Measurements from ENCODE around the gene WDR7. TPM values are rescaled to one million over a fixed set of nuclear protein-coding genes. Genes with fewer than 3 reads are reported as not detected.

The WDR7 gene
- total RNA-seq, 1 experiment from 2014 or later, result 11.5 TPM

DNA sequence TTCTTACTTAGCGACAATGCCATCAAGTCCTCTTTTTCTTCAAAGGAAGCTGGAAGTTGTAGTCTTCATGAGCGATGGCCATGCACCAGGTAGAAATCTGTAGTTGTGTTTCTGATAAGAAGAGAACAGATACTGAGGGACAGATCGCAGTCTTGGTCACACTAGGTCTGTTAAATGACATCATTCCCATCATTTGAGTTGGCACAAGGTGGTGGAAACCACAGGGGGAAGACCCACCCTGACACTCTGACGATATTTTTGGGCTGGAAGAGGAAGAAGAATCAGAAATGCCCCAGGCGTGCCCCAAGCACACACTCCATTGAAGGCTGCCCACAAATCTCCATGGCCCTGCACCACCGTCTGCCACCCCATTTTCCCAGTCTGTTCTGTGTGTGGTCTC is 406.7 kb downstream of the WDR7 start:
- no peaks in the 10 kb centered on the region for H3K9me2 ChIP-seq (ENCODE audit: insufficient read depth)
- H3K27me3 ChIP-seq (ENCODE audit: insufficient read depth, low read length), result peaks cover 23% of the 10 kb centered on the region
- TF ChIP-seq EZH2phosphoT487 (IDR thresholded peaks at IDR 0.05; ENCODE audit: borderline replicate concordance) (no peak), ZFX (IDR thresholded peaks at IDR 0.05) (no peak)
- H3K36me3 ChIP-seq (ENCODE audit: control insufficient read depth in 1 of 2, insufficient read depth in 2 of 2, low read length in 2 of 2), result no peaks in the 10 kb centered on the region
- no peak overlapping the region for H3K4me3 ChIP-seq (replicated peaks in 1 of 2; ENCODE audit: low read depth in 1 of 2, low read length in 2 of 2)
- no peak overlapping the region for H3K27ac ChIP-seq (ENCODE audit: low read depth, low read length)
- no peaks in the 10 kb centered on the region for H4K20me1 ChIP-seq (ENCODE audit: insufficient read depth)
- H3K9me3 ChIP-seq (ENCODE audit: control insufficient read depth in 1 of 2, insufficient read depth in 1 of 2, low read depth in 1 of 2, low read length in 2 of 2), result no peaks in the 10 kb centered on the region
- CTCF ChIA-PET, result no interaction called here
- no peak overlapping the region for H3K4me2 ChIP-seq (ENCODE audit: low read length)
- no peak overlapping the region for H2AFZ ChIP-seq (ENCODE audit: low read depth, low read length, poor library complexity, severe bottlenecking)
- intact Hi-C loops (cut with micrococcal nuclease), result no loop called here
- no peak for DNase-seq (ENCODE audit: low read depth, low spot score)
- H3K79me2 ChIP-seq (ENCODE audit: insufficient read depth, low read length), result no peaks in the 10 kb centered on the region
- no TSS peak for BruUV-seq (replicated peaks)
- POLR2A ChIA-PET, result no interaction called here
- no peak overlapping the region for H3K9ac ChIP-seq (ENCODE audit: low read length)
- no peaks in the 10 kb centered on the region for H3K4me1 ChIP-seq (ENCODE audit: control insufficient read depth in 1 of 2, insufficient read depth in 2 of 2, low read length in 2 of 2)
- ATAC-seq, result no peak
- RAD21 ChIA-PET (ENCODE audit: low non-redundant PET in 1 of 2, low total read pairs in 2 of 2, uncharacterized antibody in 2 of 2, unreplicated experiment in 2 of 2), result no interaction called here

DNA sequence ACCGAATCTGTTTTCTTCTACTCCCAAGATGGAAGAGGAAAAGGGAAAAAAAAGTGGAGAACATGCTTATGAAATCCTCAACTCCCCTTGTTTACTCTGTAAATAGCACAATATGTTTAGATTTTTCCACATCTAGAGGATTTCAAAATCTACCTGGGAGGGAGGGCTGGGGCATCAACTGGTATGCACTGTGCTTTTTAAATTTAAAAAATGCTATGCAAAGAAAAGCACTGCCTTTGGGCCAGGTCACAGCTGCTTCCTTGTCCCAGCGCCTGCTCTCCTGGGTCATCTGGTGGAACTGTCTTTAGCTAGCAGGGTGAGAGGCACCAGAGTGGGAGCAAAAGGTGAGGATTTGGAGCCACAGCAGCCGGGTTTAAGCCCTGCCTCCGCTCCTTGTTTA is 407.6 kb downstream of the WDR7 start:
- Histone ChIP-seq H2AFZ (ENCODE audit: low read depth, low read length, poor library complexity, severe bottlenecking) (no peak overlapping the region), H3K27me3 (ENCODE audit: insufficient read depth, low read length) (peaks cover 25% of the 10 kb centered on the region), H3K9ac (ENCODE audit: low read length) (no peak overlapping the region), H3K79me2 (ENCODE audit: insufficient read depth, low read length) (no peaks in the 10 kb centered on the region), H3K36me3 (ENCODE audit: control insufficient read depth in 1 of 2, insufficient read depth in 2 of 2, low read length in 2 of 2) (no peaks in the 10 kb centered on the region), H3K4me1 (ENCODE audit: control insufficient read depth in 1 of 2, insufficient read depth in 2 of 2, low read length in 2 of 2) (no peaks in the 10 kb centered on the region), H3K27ac (ENCODE audit: low read depth, low read length) (no peak overlapping the region), H3K4me3 (replicated peaks in 1 of 2; ENCODE audit: low read depth in 1 of 2, low read length in 2 of 2) (no peak overlapping the region), H3K4me2 (ENCODE audit: low read length) (no peak overlapping the region), H3K9me2 (ENCODE audit: insufficient read depth) (no peaks in the 10 kb centered on the region), H4K20me1 (ENCODE audit: insufficient read depth) (no peaks in the 10 kb centered on the region), H3K9me3 (ENCODE audit: control insufficient read depth in 1 of 2, insufficient read depth in 1 of 2, low read depth in 1 of 2, low read length in 2 of 2) (no peaks in the 10 kb centered on the region)
- POLR2A ChIA-PET, result no interaction called here
- intact Hi-C loops (cut with micrococcal nuclease), result no loop called here
- RAD21 ChIA-PET (ENCODE audit: low non-redundant PET in 1 of 2, low total read pairs in 2 of 2, uncharacterized antibody in 2 of 2, unreplicated experiment in 2 of 2), result no interaction called here
- TF ChIP-seq JUND (IDR thresholded peaks at IDR 0.05) (no peak), ZNF274 (IDR thresholded peaks at IDR 0.05; ENCODE audit: low read depth, low read length) (no peak), RAD21 (IDR thresholded peaks at IDR 0.05; ENCODE audit: low read depth) (no peak), EZH2 (IDR thresholded peaks at IDR 0.05) (no peak), POLR2AphosphoS5 (IDR thresholded peaks at IDR 0.05; ENCODE audit: low read depth, low read length) (no peak), ZFX (IDR thresholded peaks at IDR 0.05) (no peak), CEBPB (IDR thresholded peaks at IDR 0.05; ENCODE audit: low read depth) (no peak)
- TF ChIP-seq, protein P1, sequence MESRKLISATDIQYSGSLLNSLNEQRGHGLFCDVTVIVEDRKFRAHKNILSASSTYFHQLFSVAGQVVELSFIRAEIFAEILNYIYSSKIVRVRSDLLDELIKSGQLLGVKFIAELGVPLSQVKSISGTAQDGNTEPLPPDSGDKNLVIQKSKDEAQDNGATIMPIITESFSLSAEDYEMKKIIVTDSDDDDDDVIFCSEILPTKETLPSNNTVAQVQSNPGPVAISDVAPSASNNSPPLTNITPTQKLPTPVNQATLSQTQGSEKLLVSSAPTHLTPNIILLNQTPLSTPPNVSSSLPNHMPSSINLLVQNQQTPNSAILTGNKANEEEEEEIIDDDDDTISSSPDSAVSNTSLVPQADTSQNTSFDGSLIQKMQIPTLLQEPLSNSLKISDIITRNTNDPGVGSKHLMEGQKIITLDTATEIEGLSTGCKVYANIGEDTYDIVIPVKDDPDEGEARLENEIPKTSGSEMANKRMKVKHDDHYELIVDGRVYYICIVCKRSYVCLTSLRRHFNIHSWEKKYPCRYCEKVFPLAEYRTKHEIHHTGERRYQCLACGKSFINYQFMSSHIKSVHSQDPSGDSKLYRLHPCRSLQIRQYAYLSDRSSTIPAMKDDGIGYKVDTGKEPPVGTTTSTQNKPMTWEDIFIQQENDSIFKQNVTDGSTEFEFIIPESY (IDR thresholded peaks at IDR 0.05; ENCODE audit: extremely low read depth, insufficient replicate concordance, low read length), result no peak
- TF ChIP-seq, protein P2, sequence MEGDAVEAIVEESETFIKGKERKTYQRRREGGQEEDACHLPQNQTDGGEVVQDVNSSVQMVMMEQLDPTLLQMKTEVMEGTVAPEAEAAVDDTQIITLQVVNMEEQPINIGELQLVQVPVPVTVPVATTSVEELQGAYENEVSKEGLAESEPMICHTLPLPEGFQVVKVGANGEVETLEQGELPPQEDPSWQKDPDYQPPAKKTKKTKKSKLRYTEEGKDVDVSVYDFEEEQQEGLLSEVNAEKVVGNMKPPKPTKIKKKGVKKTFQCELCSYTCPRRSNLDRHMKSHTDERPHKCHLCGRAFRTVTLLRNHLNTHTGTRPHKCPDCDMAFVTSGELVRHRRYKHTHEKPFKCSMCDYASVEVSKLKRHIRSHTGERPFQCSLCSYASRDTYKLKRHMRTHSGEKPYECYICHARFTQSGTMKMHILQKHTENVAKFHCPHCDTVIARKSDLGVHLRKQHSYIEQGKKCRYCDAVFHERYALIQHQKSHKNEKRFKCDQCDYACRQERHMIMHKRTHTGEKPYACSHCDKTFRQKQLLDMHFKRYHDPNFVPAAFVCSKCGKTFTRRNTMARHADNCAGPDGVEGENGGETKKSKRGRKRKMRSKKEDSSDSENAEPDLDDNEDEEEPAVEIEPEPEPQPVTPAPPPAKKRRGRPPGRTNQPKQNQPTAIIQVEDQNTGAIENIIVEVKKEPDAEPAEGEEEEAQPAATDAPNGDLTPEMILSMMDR (IDR thresholded peaks at IDR 0.05 in 2 of 3, conservative IDR thresholded peaks at IDR 0.05 in 1 of 3; ENCODE audit: borderline replicate concordance in 1 of 3, insufficient read depth in 1 of 3, low read depth in 2 of 3, low read length in 2 of 3), result no peak
- TF ChIP-seq, protein P3, sequence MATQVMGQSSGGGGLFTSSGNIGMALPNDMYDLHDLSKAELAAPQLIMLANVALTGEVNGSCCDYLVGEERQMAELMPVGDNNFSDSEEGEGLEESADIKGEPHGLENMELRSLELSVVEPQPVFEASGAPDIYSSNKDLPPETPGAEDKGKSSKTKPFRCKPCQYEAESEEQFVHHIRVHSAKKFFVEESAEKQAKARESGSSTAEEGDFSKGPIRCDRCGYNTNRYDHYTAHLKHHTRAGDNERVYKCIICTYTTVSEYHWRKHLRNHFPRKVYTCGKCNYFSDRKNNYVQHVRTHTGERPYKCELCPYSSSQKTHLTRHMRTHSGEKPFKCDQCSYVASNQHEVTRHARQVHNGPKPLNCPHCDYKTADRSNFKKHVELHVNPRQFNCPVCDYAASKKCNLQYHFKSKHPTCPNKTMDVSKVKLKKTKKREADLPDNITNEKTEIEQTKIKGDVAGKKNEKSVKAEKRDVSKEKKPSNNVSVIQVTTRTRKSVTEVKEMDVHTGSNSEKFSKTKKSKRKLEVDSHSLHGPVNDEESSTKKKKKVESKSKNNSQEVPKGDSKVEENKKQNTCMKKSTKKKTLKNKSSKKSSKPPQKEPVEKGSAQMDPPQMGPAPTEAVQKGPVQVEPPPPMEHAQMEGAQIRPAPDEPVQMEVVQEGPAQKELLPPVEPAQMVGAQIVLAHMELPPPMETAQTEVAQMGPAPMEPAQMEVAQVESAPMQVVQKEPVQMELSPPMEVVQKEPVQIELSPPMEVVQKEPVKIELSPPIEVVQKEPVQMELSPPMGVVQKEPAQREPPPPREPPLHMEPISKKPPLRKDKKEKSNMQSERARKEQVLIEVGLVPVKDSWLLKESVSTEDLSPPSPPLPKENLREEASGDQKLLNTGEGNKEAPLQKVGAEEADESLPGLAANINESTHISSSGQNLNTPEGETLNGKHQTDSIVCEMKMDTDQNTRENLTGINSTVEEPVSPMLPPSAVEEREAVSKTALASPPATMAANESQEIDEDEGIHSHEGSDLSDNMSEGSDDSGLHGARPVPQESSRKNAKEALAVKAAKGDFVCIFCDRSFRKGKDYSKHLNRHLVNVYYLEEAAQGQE (IDR thresholded peaks at IDR 0.05; ENCODE audit: low read depth), result no peak
- TF ChIP-seq, protein P4, sequence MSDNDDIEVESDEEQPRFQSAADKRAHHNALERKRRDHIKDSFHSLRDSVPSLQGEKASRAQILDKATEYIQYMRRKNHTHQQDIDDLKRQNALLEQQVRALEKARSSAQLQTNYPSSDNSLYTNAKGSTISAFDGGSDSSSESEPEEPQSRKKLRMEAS (IDR thresholded peaks at IDR 0.05), result no peak
- DNase-seq (ENCODE audit: low read depth, low spot score) (no peak), ATAC-seq (no peak)
- CTCF ChIA-PET, result no interaction called here
- no TSS peak for BruUV-seq (replicated peaks)
